OCI-LY7 (cell line): ENCODE data around the gene SNX32. TPM values are rescaled to one million over a fixed set of nuclear protein-coding genes. Genes with fewer than 3 reads are reported as not detected.
"Not testable (repeated sequence)": the region's sequence is repeated elsewhere in the genome, so short reads cannot be mapped to it uniquely, and the experiment has no call there.

Experiments used
- BruUV-seq: library from RNA; stranded (reverse); fragments of 400-500 nt; replicated peaks from 2 replicates; lab custom pipeline; 2021; lab: Mats Ljungman, UMichigan
- CTCF ChIA-PET: fragments of 300-600 bp; sonication (Branson Sonifier 250); formaldehyde crosslinking; loops from one replicate; lab custom pipeline; 2022; ENCODE audit warnings: antibody characterized with exemption; ENCODE audit not compliant: unreplicated experiment; lab: Charles Lee
- POLR2A ChIA-PET: fragments of 300-600 bp; sonication (Branson Sonifier 250); formaldehyde crosslinking; loops from one replicate; lab custom pipeline; 2022; ENCODE audit warnings: antibody characterized with exemption; lab: Charles Lee
- DNase-seq: peaks from one replicate; pipeline ENCODE4 v3.0.0-alpha.2; 2015; ENCODE audit warnings: low spot score
- H2AFZ ChIP-seq: fragments of 200-600 bp; sonication (generic), shearing (Covaris generic); 2 replicates; pipeline ENCODE4 v1.6.1; 2014; ENCODE audit warnings: mild to moderate bottlenecking, antibody characterized with exemption, low read length, moderate library complexity
- H3K27ac ChIP-seq: fragments of 200-600 bp; sonication (generic); 2 replicates; pipeline ENCODE4 v1.5.1; 2014; ENCODE audit warnings: mixed run types, low read depth, mild to moderate bottlenecking, moderate library complexity, low read length, inconsistent platforms; ENCODE audit not compliant: poor library complexity, severe bottlenecking
- H3K36me3 ChIP-seq: fragments of 200-600 bp; sonication (generic); 2 replicates; pipeline ENCODE4 v1.6.1; 2014; ENCODE audit warnings: mild to moderate bottlenecking, antibody characterized with exemption, low read length, moderate library complexity, mixed read lengths; ENCODE audit not compliant: insufficient read depth
- H3K4me1 ChIP-seq: fragments of 200-600 bp; sonication (generic); 2 replicates; pipeline ENCODE4 v1.5.1; 2014; ENCODE audit warnings: mild to moderate bottlenecking, low read length; ENCODE audit not compliant: insufficient read depth, poor library complexity, severe bottlenecking
- H3K4me2 ChIP-seq: fragments of 200-600 bp; sonication (generic); 2 replicates; pipeline ENCODE4 v1.6.1; 2014; ENCODE audit warnings: mild to moderate bottlenecking, low read length
- H3K4me3 ChIP-seq: fragments of 200-600 bp; sonication (generic); 2 replicates; pipeline ENCODE4 v1.5.1; 2014; ENCODE audit warnings: mild to moderate bottlenecking, low read depth, low read length; ENCODE audit not compliant: poor library complexity, severe bottlenecking
- H3K79me2 ChIP-seq: fragments of 200-600 bp; sonication (generic); 2 replicates; pipeline ENCODE4 v1.6.1; 2016; ENCODE audit warnings: low read depth, mild to moderate bottlenecking, low read length, moderate library complexity, mixed read lengths; ENCODE audit not compliant: insufficient read depth
- H3K9me2 ChIP-seq: fragments of 200-600 bp; sonication (generic); 2 replicates; pipeline ENCODE4 v1.6.1; 2016; ENCODE audit warnings: mild to moderate bottlenecking, low read length, mixed read lengths; ENCODE audit not compliant: insufficient read depth
- H3K9me3 ChIP-seq: fragments of 200-600 bp; sonication (generic); 2 replicates; pipeline ENCODE4 v1.6.1; 2014; ENCODE audit warnings: mild to moderate bottlenecking, mixed run types, low read length, mixed read lengths
- H4K20me1 ChIP-seq: fragments of 200-600 bp; sonication (generic); 2 replicates; pipeline ENCODE4 v1.6.1; 2014; ENCODE audit warnings: mild to moderate bottlenecking, antibody characterized with exemption, low read length, moderate library complexity, mixed read lengths; ENCODE audit not compliant: insufficient read depth
- CTCF ChIP-seq: fragments of 200-600 bp; sonication (generic); conservative IDR thresholded peaks from 2 replicates; pipeline ENCODE4 v1.5.1; 2014; ENCODE audit warnings: mild to moderate bottlenecking, antibody characterized with exemption, low read length, moderate library complexity, mixed read lengths
- EZH2phosphoT487 ChIP-seq: fragments of 200-600 bp; sonication (generic); IDR thresholded peaks from 2 replicates; pipeline ENCODE4 v1.6.1; 2018; ENCODE audit warnings: low read depth, borderline replicate concordance, mild to moderate bottlenecking, mixed run types, antibody characterized with exemption, low read length, moderate library complexity, mixed read lengths
- intact Hi-C: fragments of 100-400 bp; cut with micrococcal nuclease; formaldehyde crosslinking; loops from one replicate; pipeline ENCODE4 v1.10.0; 2022; ENCODE audit not compliant: unreplicated experiment
- total RNA-seq, 2 experiments: library from RNA; depleted of rRNA in 1 of 2; stranded (reverse); fragments of >200 nt in 1 of 2; shearing (Covaris generic) in 1 of 2; gene quantifications; 2 replicates each; pipeline ENCODE4 v1.2.3, GENCODE V29; 2014 to 2022

Gene SNX32
- total RNA-seq, 2 experiments from 2014 or later = not detected

DNA sequence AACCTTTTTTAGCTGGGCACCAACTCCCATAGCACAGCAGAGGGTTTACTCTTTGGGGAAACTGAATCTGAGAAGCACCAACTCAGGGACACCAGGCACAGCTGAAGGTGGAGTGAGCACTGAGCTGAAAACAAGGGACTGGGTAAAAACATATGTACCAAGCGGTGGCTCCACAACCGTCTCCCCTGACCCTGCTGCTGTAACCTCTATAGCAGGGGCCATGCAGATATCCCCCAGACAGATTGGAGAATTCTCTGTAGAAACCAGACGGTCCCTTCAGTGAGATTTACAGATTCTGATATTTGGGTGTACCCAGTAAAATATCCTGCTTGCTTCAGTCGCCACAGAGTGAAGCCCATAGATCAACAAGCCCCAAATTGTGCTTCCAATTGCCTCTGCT is 4.3 kb upstream of the SNX32 start:
- ChIA-PET CTCF (no interaction called here), POLR2A (interaction anchor here (0.9 to 1.1 kb wide), 2 partner anchors 12 to 206 kb away, joined by 4 to 5 read pairs; no protein-coding TSS in a partner anchor)

DNA sequence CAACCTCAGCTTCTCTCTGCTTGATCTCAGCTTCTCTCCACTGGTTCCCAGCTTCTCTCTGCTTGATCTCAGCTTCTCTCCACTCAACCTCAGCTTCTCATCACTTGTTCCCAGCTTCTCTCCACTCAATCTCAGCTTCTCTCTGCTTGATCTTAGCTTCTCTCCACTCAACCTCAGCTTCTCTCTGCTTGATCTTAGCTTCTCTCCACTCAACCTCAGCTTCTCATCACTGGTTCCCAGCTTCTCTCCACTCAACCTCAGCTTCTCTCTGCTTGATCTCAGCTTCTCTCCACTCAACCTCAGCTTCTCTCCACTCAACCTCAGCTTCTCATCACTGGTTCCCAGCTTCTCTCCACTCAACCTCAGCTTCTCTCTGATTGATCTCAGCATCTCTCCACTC is 1.5 kb upstream of the SNX32 start:
- H3K9me2 ChIP-seq, CTCF ChIA-PET, H3K4me2 ChIP-seq, BruUV-seq, H4K20me1 ChIP-seq, H3K79me2 ChIP-seq, DNase-seq, H3K36me3 ChIP-seq, H2AFZ ChIP-seq, H3K27ac ChIP-seq, intact Hi-C loops, H3K4me1 ChIP-seq, H3K4me3 ChIP-seq, H3K9me3 ChIP-seq: not testable (repeated sequence)
- POLR2A ChIA-PET = interaction anchor here (0.6 kb wide), 1 partner anchor 354 kb away, joined by 3 read pairs; no protein-coding TSS in a partner anchor

More for the DNA sequence above, 4.3 kb upstream of the SNX32 start:
- Histone ChIP-seq H3K9me2 (no peaks in the 10 kb centered on the region), H3K4me2 (no peak overlapping the region), H3K9me3 (no peaks in the 10 kb centered on the region), H4K20me1 (no peaks in the 10 kb centered on the region), H3K4me1 (no peaks in the 10 kb centered on the region), H2AFZ (no peak overlapping the region), H3K4me3 (no peak overlapping the region), H3K79me2 (no peaks in the 10 kb centered on the region), H3K27ac (no peak overlapping the region), H3K36me3 (no peaks in the 10 kb centered on the region)
- no peak for TF ChIP-seq EZH2phosphoT487
- no peak for TF ChIP-seq CTCF
- BruUV-seq = no TSS peak
- no peak for DNase-seq
- intact Hi-C loops = no loop called here

- Histone ChIP-seq H3K27ac (no peak overlapping the region), H3K4me2 (no peak overlapping the region), H3K9me3 (no peaks in the 10 kb centered on the region), H3K36me3 (no peaks in the 10 kb centered on the region), H4K20me1 (no peaks in the 10 kb centered on the region), H2AFZ (no peak overlapping the region), H3K9me2 (no peaks in the 10 kb centered on the region), H3K4me3 (no peak overlapping the region), H3K79me2 (no peaks in the 10 kb centered on the region), H3K4me1 (no peaks in the 10 kb centered on the region)
- no TSS peak for BruUV-seq
- TF ChIP-seq EZH2phosphoT487 (no peak), CTCF (no peak)
- intact Hi-C loops = no loop called here
- ChIA-PET POLR2A (no interaction called here), CTCF (no interaction called here)
- no peak for DNase-seq
These were observed 439 bp downstream of the SNX32 start for GRCh38 chr11:65834202-65834601.
